Bronchial smooth muscle cell (primary cell): ENCODE data around the gene RPRD2. TPM values are rescaled to one million over a fixed set of nuclear protein-coding genes. Genes with fewer than 3 reads are reported as not detected.

Experiments
- total RNA-seq: library from RNA; depleted of rRNA; stranded (reverse); fragments of >200 nt; gene quantifications from 2 replicates; pipeline ENCODE4 v1.2.1, GENCODE V29; 2014

RPRD2 gene
- total RNA-seq = 5.0 and 6.4 TPM in 2 replicates

GRCh38 chr1:150363426-150364230 is at the start of gene RPRD2:
Gene RPRD2, plus strand, starts transcription at chr1:150364147. Its CDS starts 568 bp downstream, at chr1:150364715.

GRCh38 chr1:150486966-150487762 is 123.2 kb downstream of the RPRD2 start, which contains the start of gene TARS2:
Gene TARS2, plus strand, starts transcription at chr1:150487419. Its CDS starts 32 bp downstream, at chr1:150487451.

DNA sequence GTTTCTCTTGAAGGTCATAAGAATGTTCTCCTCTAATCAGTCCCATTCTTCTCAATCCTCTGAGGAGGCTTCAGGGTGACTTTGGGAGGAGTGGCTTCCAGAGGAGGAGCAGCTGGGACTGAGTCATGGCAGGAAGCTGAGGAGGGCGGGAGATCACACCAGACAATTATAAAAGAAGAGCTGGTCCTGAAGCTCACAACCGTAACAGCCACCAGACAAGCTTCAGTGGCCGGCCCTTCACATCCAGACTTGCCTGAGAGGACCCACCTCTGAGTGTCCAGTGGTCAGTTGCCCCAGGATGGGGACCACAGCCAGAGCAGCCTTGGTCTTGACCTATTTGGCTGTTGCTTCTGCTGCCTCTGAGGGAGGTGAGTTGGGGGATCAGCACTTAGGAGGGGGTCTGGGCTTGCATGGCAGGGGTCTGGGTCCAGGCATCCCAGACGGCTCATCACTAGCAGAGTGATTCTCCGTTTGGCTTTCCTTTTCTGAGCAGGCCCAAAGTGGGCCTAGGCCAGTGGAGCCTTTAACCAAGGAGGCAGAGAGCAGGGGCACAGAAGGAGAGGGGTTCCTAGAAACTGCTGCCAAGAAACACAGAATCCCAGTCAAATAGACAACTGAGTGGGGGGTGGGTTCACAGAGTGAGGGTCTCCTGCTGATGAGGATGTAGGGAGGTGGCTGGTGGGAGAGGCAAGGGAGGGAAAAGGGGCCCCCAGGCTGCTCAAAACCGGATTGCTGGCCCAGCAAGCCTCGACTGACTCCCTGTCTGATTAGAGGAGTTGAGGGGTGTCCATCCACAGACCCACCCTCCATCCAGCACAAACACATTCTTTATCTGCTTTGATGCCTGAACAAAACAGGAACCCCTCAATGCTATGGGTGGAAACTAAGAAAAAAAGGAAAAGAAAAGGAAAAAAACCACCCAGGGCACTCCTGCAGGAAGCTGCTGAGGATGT is 144.2 kb downstream of the RPRD2 start, which contains the start of gene ECM1:
ECM1 (plus strand) TSS at position 198 of the 953 bp plus-strand sequence; CDS start at position 299, 101 bp downstream.

GRCh38 chr1:150515328-150516049 is 151.5 kb downstream of the RPRD2 start, which contains the start of gene FALEC:
Gene FALEC, plus strand, starts transcription at chr1:150515752.

Other genes with a start within 250 kb of the RPRD2 start
- gene PLEKHO1, start 214.2 kb upstream of the RPRD2 start, total RNA-seq = 40.0 and 45.1 TPM in 2 replicates
- gene ANP32E, start 128.0 kb upstream of the RPRD2 start, total RNA-seq = 24.6 and 39.2 TPM in 2 replicates
- gene CA14, start 106.4 kb upstream of the RPRD2 start, total RNA-seq = not detected in 2 replicates
- 83.4 and 92.6 TPM in 2 replicates for gene APH1A, start 95.1 kb upstream of the RPRD2 start, total RNA-seq
- gene C1orf54, start 91.4 kb upstream of the RPRD2 start, total RNA-seq = 65.3 and 92.0 TPM in 2 replicates
- gene CIART, start 81.6 kb upstream of the RPRD2 start, total RNA-seq = 2.7 and 4.9 TPM in 2 replicates
- gene MRPS21, start 70.3 kb upstream of the RPRD2 start, total RNA-seq = 105 and 122 TPM in 2 replicates
- 29.0 and 31.2 TPM in 2 replicates for gene PRPF3, start 42.6 kb upstream of the RPRD2 start, total RNA-seq
- gene TARS2, start 123.3 kb downstream of the RPRD2 start, total RNA-seq = 11.1 and 12.8 TPM in 2 replicates
- gene ECM1, start 144.0 kb downstream of the RPRD2 start, total RNA-seq = 16.4 and 22.5 TPM in 2 replicates
- 1.0 and 1.6 TPM in 2 replicates for gene FALEC, start 151.6 kb downstream of the RPRD2 start, total RNA-seq
- gene ADAMTSL4, start 185.3 kb downstream of the RPRD2 start, total RNA-seq = 14.0 and 16.7 TPM in 2 replicates
- 137 and 189 TPM in 2 replicates for gene MCL1, start 215.5 kb downstream of the RPRD2 start, total RNA-seq